Muscle layer of colon (tissue), 2 donors: ENCODE data around the gene ZNF396.

Experiments used
- H3K27ac ChIP-seq: one replicate; pipeline ENCODE4 v1.7.0; 2013; ENCODE audit warnings: low read depth, mild to moderate bottlenecking, low read length, moderate library complexity
- H3K27me3 ChIP-seq, 2 donors: one replicate each; pipeline ENCODE4 v1.7.0; 2013; ENCODE audit warnings: low read length in 2 of 2, mild to moderate bottlenecking in 2 of 2; ENCODE audit not compliant: insufficient read depth in 2 of 2, control insufficient read depth in 1 of 2
- H3K36me3 ChIP-seq: one replicate; pipeline ENCODE4 v1.7.0; 2013; ENCODE audit warnings: mild to moderate bottlenecking, low read length; ENCODE audit not compliant: insufficient read depth
- H3K4me1 ChIP-seq: one replicate; pipeline ENCODE4 v1.7.0; 2013; ENCODE audit warnings: mild to moderate bottlenecking, low read length; ENCODE audit not compliant: insufficient read depth
- H3K4me3 ChIP-seq, 2 donors: one replicate each; pipeline ENCODE4 v1.7.0; 2013; ENCODE audit warnings: low read length in 2 of 2, low read depth in 1 of 2, mild to moderate bottlenecking in 1 of 2, moderate library complexity in 1 of 2
- H3K9ac ChIP-seq: one replicate; pipeline ENCODE4 v1.7.0; 2013; ENCODE audit warnings: low read length
- H3K9me3 ChIP-seq: one replicate; pipeline ENCODE4 v1.7.0; 2013; ENCODE audit warnings: mild to moderate bottlenecking, low read length
- donor health status: abdominal sarcoma.
- donor health status: Adenocarcinoma of cecum.

Gene ZNF396

DNA sequence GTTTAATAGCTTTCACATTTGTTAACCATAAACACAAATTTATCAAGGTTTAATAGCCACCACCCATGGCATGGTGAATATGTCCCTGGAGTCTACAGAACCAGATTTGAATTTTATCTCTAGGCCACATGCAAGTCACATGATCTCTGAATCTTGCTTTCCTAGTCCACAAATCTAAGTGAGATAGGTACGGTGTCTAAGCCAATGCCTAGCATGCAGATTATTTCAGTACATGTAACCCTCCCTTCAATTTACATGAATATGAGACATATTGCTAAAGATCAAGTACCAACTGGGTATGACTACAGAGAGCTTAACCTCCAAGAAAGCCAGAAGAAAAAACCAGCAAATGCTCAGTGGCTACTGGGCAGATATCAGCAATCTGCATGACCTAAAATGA is 42.9 kb downstream of the ZNF396 start:
- Histone ChIP-seq H3K27me3 (no peaks in the 10 kb centered on the region), H3K36me3 (peaks cover 67% of the 10 kb centered on the region), H3K9me3 (no peaks in the 10 kb centered on the region), H3K27ac (no peak overlapping the region), H3K9ac (no peak overlapping the region), H3K4me1 (peaks cover 6% of the 10 kb centered on the region), H3K4me3 (no peak overlapping the region)

DNA sequence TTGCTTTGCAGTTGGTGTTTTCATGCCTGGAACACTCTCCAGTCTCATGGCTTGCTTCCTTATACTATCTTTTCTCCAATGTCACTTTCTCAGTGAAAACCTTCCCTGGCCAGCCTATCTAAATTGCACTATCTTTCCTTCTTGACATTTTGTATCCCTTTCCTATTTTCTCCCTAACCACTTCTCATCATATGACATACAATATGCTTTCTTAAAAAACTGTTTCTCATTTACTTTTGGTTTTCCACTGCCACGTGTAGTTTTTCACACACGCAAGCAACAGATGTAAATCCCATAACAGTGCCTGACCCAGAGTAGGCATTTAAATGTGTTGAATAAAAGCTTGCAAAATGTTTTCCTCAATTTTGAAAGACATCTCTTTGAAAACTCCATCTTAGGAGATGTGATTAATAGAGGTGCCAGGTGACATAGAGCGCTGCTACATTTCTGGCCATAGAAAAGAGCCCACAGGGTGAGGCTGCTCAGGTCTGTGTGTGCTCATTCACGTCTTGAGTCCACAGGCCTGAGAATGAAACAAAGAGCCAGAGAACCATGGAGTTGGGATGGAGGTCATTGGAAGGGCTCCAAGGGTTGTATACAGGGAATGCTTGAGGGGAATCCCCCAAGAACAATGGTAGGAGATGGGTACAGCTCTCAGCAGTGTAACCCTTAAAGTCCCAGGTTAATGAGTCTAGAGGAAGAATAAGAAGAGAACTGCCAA is 45.6 kb downstream of the ZNF396 start:
- no peaks in the 10 kb centered on the region for H3K9me3 ChIP-seq
- H3K27ac ChIP-seq: no peak overlapping the region
- peaks cover 40% of the 10 kb centered on the region for H3K36me3 ChIP-seq
- peaks cover 6% of the 10 kb centered on the region for H3K4me1 ChIP-seq
- H3K4me3 ChIP-seq: no peak overlapping the region
- H3K27me3 ChIP-seq: no peaks in the 10 kb centered on the region
- H3K9ac ChIP-seq: no peak overlapping the region

DNA sequence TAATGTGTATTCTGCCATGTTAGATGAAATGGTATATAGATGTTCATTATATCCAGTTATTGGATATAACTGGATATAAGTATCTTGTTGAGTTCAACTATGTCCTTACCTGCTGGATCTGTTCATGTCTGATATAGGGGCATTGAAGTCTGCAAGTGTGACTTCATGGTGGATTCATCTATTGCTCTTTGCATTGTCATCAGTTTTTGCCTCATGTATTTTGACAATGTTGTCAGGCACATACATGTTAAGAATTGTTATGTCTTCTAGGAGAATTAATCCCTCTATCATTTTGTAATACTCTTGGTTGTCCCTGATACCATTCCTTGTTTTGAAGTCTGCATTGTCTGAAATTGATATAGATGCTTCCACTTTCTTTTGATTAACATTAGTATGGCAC is 48.3 kb downstream of the ZNF396 start:
- no peak overlapping the region for H3K9ac ChIP-seq
- no peaks in the 10 kb centered on the region for H3K9me3 ChIP-seq
- no peak overlapping the region for H3K27ac ChIP-seq
- H3K4me3 ChIP-seq: no peak overlapping the region
- H3K36me3 ChIP-seq: peaks cover 18% of the 10 kb centered on the region
- no peaks in the 10 kb centered on the region for H3K27me3 ChIP-seq
- H3K4me1 ChIP-seq: no peaks in the 10 kb centered on the region

DNA sequence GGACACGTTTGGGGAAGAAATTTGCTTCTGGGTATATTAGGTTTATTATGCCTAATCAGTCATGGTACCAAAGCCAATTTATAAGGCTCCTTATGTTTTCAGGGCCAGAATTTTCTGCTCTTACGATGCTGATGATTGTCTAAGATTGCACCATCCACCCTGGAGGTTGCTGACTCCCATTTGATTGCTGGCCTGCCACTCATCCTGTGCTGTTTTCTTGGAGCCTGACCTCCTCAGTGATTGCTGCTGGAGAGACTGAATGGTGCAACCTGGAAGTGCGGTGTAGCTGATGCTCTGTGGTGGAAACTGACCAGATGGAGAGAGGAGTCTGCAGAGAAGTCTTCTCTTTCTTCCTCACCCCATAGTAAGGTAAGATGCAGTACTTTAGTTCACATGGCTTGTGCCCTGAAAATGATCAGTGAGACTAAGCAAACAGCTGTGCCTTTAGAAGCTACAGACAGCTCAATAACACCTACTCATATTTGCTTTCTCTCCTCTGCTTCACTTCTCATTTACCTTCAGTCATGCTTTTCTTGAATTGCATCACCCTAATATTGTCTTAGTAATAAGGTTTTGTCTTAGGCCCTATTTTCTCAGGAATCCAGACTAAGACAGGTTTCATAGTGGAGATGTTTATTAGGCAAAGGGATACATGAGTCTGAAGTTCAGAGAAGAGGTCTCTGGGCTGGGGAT is 50.3 kb downstream of the ZNF396 start:
- Histone ChIP-seq H3K27ac (no peak overlapping the region), H3K9me3 (no peaks in the 10 kb centered on the region), H3K4me1 (no peaks in the 10 kb centered on the region), H3K4me3 (no peak overlapping the region), H3K36me3 (peaks cover 2% of the 10 kb centered on the region), H3K27me3 (no peaks in the 10 kb centered on the region), H3K9ac (no peak overlapping the region)

DNA sequence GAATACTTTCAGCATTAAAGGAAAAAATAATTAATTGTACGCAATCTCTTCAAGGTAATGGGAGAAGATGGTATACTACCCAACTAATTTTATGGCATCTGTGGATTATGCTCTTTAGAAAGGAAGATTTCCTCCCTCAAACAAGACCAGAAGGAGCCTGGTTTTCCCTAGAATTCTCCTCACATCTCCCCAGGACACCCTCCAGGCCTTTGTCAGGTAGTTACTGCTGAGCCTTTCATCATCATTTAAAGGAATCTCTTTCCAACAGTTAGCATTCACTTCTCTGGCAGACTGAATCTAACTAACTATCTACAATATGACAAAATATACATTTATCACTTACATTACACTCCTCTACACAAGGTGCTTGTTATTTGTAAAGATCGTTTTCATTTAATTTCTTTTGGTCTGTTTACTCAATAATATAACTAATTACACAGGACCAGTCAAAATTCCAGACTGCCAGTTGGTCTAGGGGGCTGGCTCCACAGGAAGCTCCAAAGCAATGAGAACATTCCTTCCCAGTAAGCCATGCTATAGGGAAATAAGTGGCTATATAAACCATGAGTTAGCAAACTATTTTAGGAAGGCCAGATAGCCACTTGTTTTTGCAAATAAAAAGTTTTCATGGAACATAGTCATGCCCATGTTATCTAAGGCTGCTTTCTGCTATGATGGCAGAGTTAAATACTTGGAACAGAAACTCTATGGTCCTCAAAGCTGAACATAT is 52.0 kb downstream of the ZNF396 start:
- Histone ChIP-seq H3K4me1 (no peaks in the 10 kb centered on the region), H3K9me3 (no peaks in the 10 kb centered on the region), H3K27ac (no peak overlapping the region), H3K9ac (no peak overlapping the region), H3K27me3 (no peaks in the 10 kb centered on the region), H3K4me3 (no peak overlapping the region), H3K36me3 (no peaks in the 10 kb centered on the region)

DNA sequence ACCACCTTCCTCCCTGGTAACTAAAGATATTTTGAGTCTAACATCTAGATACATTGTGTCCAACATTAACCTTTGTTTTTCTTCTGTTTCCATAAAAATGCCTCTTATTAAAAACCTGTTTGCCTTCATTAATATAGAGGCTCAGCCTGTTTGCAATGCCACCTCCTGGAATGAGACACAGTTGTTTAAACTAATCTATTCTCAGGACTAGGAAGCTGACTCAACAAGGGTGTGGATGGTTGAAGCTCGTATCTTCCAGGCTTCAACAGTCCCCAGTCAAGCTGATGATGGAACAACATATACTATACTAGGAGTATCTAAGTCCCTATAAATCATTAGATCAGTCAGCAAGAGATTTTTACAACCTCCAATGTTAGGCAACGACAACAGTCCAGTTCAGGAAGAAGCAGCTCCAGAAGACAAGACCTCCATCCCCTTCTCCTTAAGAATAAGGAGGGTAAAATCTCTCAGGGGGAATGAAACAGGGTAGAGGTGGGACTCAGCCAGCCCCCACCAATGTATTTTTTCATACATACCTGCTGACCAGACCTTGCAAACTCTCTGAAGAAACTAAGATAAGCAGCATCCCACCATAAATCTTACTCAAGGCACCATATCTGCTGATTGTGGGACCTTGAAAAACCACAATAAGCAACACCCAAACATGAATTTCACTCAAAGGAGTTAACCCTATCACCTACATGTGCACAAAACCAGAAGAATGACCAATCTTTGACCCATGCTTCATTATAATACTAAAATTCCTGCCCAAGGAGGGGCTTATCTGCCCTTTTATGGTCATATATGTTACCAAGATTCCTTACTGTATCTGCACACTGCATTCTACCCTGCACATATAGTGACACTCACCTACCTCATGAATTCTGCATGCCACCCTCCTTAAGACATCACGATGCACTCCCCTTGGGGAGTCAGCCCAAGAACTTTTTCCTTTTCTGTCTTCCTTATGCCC is 54.4 kb downstream of the ZNF396 start:
- no peaks in the 10 kb centered on the region for H3K9me3 ChIP-seq
- H3K9ac ChIP-seq: no peak overlapping the region
- H3K4me3 ChIP-seq: no peak overlapping the region
- H3K4me1 ChIP-seq: no peaks in the 10 kb centered on the region
- H3K27me3 ChIP-seq: no peaks in the 10 kb centered on the region
- H3K36me3 ChIP-seq: no peaks in the 10 kb centered on the region
- H3K27ac ChIP-seq: no peak overlapping the region
